Testis (tissue), 2 donors: ENCODE results near the gene NOS1AP.

Source experiments
- CTCF ChIP-seq, 3 experiments: fragments of 450-650 bp in 2 of 3; fragments of 200-600 bp in 1 of 3; sonication (generic) in 1 of 3; IDR thresholded peaks; one replicate each; pipeline ENCODE4 v1.5.1; 2016 to 2019; ENCODE audit warnings: antibody characterized with exemption in 3 of 3, mild to moderate bottlenecking in 2 of 3, moderate library complexity in 1 of 3
- POLR2A ChIP-seq: fragments of 450-650 bp; IDR thresholded peaks from one replicate; pipeline ENCODE4 v1.6.1; 2017; ENCODE audit warnings: antibody characterized with exemption, mild to moderate bottlenecking, moderate library complexity

GRCh38 chr1:162021124-162021523, 48.4 kb upstream of the NOS1AP start:
- TF ChIP-seq POLR2A (no peak), CTCF (IDR thresholded peaks at IDR 0.05) (no peak)
